NT2/D1 (cell line): Measurements from ENCODE around the gene YAF2.
"Not testable (repeated sequence)": the region's sequence is repeated elsewhere in the genome, so short reads cannot be mapped to it uniquely, and the experiment has no call there.

Experiments used
- DNase-seq: peaks from one replicate; pipeline ENCODE4 v3.0.0-alpha.2; 2011; ENCODE audit warnings: low read depth, low spot score
- H3K27me3 ChIP-seq: 2 replicates; pipeline ENCODE4 v1.6.0; 2011; ENCODE audit warnings: mild to moderate bottlenecking; ENCODE audit not compliant: insufficient read length, insufficient read depth
- H3K36me3 ChIP-seq: 2 replicates; pipeline ENCODE4 v1.6.1; 2011; ENCODE audit warnings: mild to moderate bottlenecking, low read length, mixed read lengths; ENCODE audit not compliant: insufficient read depth, insufficient read length
- H3K4me1 ChIP-seq: 2 replicates; pipeline ENCODE4 v1.5.1; 2011; ENCODE audit not compliant: insufficient read depth, insufficient read length
- H3K4me3 ChIP-seq: 2 replicates; pipeline ENCODE4 v1.5.1; 2011; ENCODE audit warnings: low read depth; ENCODE audit not compliant: insufficient read length
- H3K9ac ChIP-seq: 2 replicates; pipeline ENCODE4 v1.6.0; 2011; ENCODE audit warnings: low read depth; ENCODE audit not compliant: insufficient read length
- H3K9me3 ChIP-seq: 2 replicates; pipeline ENCODE4 v1.5.1; 2011; ENCODE audit warnings: mild to moderate bottlenecking, low read length; ENCODE audit not compliant: insufficient read depth
- SUZ12 ChIP-seq: IDR thresholded peaks from 2 replicates; pipeline ENCODE4 v1.6.1; 2011; ENCODE audit not compliant: insufficient read length, insufficient read depth; ENCODE audit errors: extremely low read depth
- YY1 ChIP-seq: IDR thresholded peaks from 2 replicates; pipeline ENCODE4 v1.6.1; 2011; ENCODE audit not compliant: insufficient read length, insufficient read depth
- ZNF274 ChIP-seq: IDR thresholded peaks from 2 replicates; pipeline ENCODE4 v1.6.1; 2011; ENCODE audit warnings: mild to moderate bottlenecking, low read depth, low read length

YAF2 gene

DNA sequence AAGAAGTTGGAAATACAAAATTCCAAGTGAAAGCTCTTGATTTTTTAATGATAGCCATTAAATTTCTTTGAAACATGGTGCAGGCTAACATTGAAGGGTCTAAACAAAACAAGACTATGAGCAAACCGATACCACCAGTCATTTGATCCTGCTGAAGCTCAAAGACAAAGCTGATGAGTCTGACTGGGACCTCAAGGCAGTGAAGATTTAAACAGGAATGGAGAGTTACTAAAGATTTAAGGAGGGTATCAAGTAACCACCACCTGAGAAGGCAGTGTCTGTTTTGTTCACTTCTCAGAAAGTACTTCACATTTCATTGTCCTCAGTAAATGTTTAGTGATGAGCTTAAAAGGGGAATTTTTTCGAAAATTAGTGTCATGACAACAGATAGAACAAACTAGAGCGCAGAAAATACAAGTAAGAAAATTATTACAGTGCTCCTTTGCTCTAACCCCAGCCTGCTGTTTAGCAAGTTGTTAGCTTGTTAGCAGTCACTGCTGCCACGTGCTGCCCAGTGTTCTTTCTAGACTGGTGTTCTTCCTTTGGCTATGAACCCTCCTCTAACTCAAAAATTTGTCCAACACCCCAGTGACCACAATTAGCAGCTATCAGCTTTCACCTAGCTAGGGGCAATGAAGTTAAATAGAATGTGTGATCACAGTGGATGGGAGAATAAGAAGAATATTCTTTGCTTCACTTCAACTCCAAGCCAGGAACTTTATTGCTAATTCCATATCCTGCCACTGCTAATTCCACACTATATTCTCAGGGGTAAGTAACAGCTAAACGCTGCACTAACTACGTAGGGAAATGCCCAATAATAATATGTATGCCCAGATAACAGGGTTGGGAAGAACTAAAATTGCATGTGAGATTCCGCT lies 41.1 kb downstream of the YAF2 start:
- DNase-seq = no peak
- H3K36me3 ChIP-seq = peaks cover 5% of the 10 kb centered on the region
- TF ChIP-seq ZNF274 = no peak
- TF ChIP-seq SUZ12 = no peak
- no peak for TF ChIP-seq YY1
- no peak overlapping the region for H3K4me3 ChIP-seq
- no peaks in the 10 kb centered on the region for H3K27me3 ChIP-seq
- no peak overlapping the region for H3K9ac ChIP-seq
- no peaks in the 10 kb centered on the region for H3K4me1 ChIP-seq
- H3K9me3 ChIP-seq = no peaks in the 10 kb centered on the region

GRCh38 chr12:42192686-42193085 lies 45.4 kb downstream of the YAF2 start:
- Histone ChIP-seq H3K9ac (no peak overlapping the region), H3K36me3 (no peaks in the 10 kb centered on the region)
- DNase-seq = no peak

GRCh38 chr12:42192258-42192657 lies 45.8 kb downstream of the YAF2 start:
- H3K9ac ChIP-seq = no peak overlapping the region
- TF ChIP-seq YY1 (no peak), SUZ12 (no peak), ZNF274 (no peak)
- DNase-seq = no peak
- H3K4me3 ChIP-seq = no peak overlapping the region
- H3K4me1 ChIP-seq = no peaks in the 10 kb centered on the region
- no peaks in the 10 kb centered on the region for H3K9me3 ChIP-seq
- no peaks in the 10 kb centered on the region for H3K27me3 ChIP-seq
- no peaks in the 10 kb centered on the region for H3K36me3 ChIP-seq

More at GRCh38 chr12:42192686-42193085, 45.4 kb downstream of the YAF2 start:
- Histone ChIP-seq H3K4me1 (no peaks in the 10 kb centered on the region), H3K4me3 (no peak overlapping the region), H3K27me3 (no peaks in the 10 kb centered on the region), H3K9me3 (no peaks in the 10 kb centered on the region)
- TF ChIP-seq YY1 (no peak), SUZ12 (no peak), ZNF274 (no peak)

- H3K36me3 ChIP-seq = no peaks in the 10 kb centered on the region
- H3K9ac ChIP-seq = no peak overlapping the region
- no peak overlapping the region for H3K4me3 ChIP-seq
- no peak for DNase-seq
- TF ChIP-seq SUZ12 = no peak
- TF ChIP-seq YY1 = no peak
- TF ChIP-seq ZNF274 = no peak
- H3K4me1 ChIP-seq = no peaks in the 10 kb centered on the region
- H3K9me3 ChIP-seq = no peaks in the 10 kb centered on the region
- H3K27me3 ChIP-seq = no peaks in the 10 kb centered on the region
Observed at GRCh38 chr12:42190376-42190775, 47.7 kb downstream of the YAF2 start.

DNA sequence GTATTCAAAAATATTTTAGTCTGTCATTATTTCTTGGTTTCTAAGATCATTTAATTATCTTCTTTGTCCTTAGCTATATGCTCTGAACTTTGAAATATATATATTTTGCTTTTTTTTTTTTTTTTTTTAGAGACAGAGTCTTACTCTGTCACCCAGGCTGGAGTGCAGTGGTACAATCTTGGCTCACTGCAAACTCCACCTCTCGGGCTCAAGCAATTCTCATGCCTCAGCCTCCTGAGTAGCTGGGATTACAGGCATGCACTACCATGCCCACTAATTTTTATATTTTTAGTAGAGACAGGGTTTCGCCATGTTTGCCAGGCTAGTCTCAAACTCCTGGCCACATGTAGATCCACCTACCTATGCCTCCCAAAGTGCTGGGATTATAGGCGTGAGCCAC lies 49.8 kb downstream of the YAF2 start:
- H3K36me3 ChIP-seq, H3K9me3 ChIP-seq, DNase-seq, H3K27me3 ChIP-seq, H3K4me3 ChIP-seq, H3K4me1 ChIP-seq, H3K9ac ChIP-seq: not testable (repeated sequence)

DNA sequence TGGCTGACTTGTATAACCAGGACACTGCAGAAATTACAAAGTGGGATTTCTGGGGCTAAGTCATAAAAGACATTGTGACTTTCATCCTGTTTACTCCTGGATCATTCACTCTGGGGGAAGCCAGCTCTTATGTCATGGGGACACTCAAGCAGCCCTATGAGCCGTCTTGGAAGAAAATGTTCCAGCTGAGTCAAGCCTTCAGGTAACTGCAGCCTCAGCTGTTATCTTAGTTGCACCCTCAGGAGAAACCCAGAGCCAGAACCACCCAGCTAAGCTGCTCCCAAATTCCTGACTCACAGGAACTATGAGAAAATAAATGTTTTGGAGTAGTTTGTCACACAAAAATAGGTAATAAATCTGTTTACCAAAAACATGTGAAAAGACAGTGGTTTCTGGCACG lies 50.2 kb downstream of the YAF2 start:
- no peaks in the 10 kb centered on the region for H3K4me1 ChIP-seq
- H3K4me3 ChIP-seq = no peak overlapping the region
- DNase-seq = no peak
- H3K36me3 ChIP-seq = no peaks in the 10 kb centered on the region
- no peaks in the 10 kb centered on the region for H3K27me3 ChIP-seq
- no peak overlapping the region for H3K9ac ChIP-seq
- no peak for TF ChIP-seq ZNF274
- TF ChIP-seq SUZ12 = no peak
- TF ChIP-seq YY1 = no peak
- H3K9me3 ChIP-seq = no peaks in the 10 kb centered on the region

- no peak overlapping the region for H3K9ac ChIP-seq
- no peak for TF ChIP-seq YY1
- TF ChIP-seq SUZ12 = no peak
- no peak for TF ChIP-seq ZNF274
- no peak overlapping the region for H3K4me3 ChIP-seq
- H3K4me1 ChIP-seq = no peaks in the 10 kb centered on the region
- no peaks in the 10 kb centered on the region for H3K36me3 ChIP-seq
- no peak for DNase-seq
- no peaks in the 10 kb centered on the region for H3K9me3 ChIP-seq
- H3K27me3 ChIP-seq = no peaks in the 10 kb centered on the region
Observed at GRCh38 chr12:42186793-42187192, 51.3 kb downstream of the YAF2 start.
